Smooth muscle cell (in vitro differentiated cells): ENCODE measurements around the gene LEPROT. TPM values are rescaled to one million over a fixed set of nuclear protein-coding genes. Genes with fewer than 3 reads are reported as not detected.
"Not testable (repeated sequence)": the region's sequence is repeated elsewhere in the genome, so short reads cannot be mapped to it uniquely, and the experiment has no call there.

ENCODE experiments used
- DNase-seq: peaks from one replicate; lab custom pipeline; 2025; ENCODE audit not compliant: unreplicated experiment; lab: John Stamatoyannopoulos, UW
- H2AFZ ChIP-seq: fragments of 200-600 bp; sonication (generic); 2 replicates; pipeline ENCODE4 v1.6.0; 2016; ENCODE audit warnings: antibody characterized with exemption, low read depth, mild to moderate bottlenecking
- H3F3A ChIP-seq: fragments of 200-600 bp; sonication (generic); 2 replicates; pipeline ENCODE4 v1.6.0; 2017; ENCODE audit warnings: antibody characterized with exemption, low read depth
- H3K27ac ChIP-seq: fragments of 200-600 bp; sonication (generic); 2 replicates; pipeline ENCODE4 v1.5.1; 2016; ENCODE audit warnings: low read depth, mild to moderate bottlenecking
- H3K27me3 ChIP-seq: fragments of 200-600 bp; sonication (generic); 2 replicates; pipeline ENCODE4 v1.6.1; 2016; ENCODE audit warnings: low read depth, mild to moderate bottlenecking
- H3K36me3 ChIP-seq: fragments of 200-600 bp; sonication (generic); 2 replicates; pipeline ENCODE4 v1.5.1; 2016; ENCODE audit warnings: low read depth
- H3K4me1 ChIP-seq: fragments of 200-600 bp; sonication (generic); 2 replicates; pipeline ENCODE4 v1.5.1; 2016; ENCODE audit warnings: low read depth
- H3K4me2 ChIP-seq: fragments of 200-600 bp; sonication (generic); 2 replicates; pipeline ENCODE4 v1.6.0; 2016; ENCODE audit warnings: mild to moderate bottlenecking
- H3K4me3 ChIP-seq: fragments of 200-600 bp; sonication (generic); 2 replicates; pipeline ENCODE4 v1.5.1; 2016; ENCODE audit warnings: mild to moderate bottlenecking
- H3K79me2 ChIP-seq: fragments of 200-600 bp; sonication (generic); 2 replicates; pipeline ENCODE4 v1.6.0; 2016; ENCODE audit warnings: low read depth, mild to moderate bottlenecking
- H3K9ac ChIP-seq: fragments of 200-600 bp; sonication (generic); 2 replicates; pipeline ENCODE4 v1.6.0; 2016; ENCODE audit warnings: low read depth
- H3K9me3 ChIP-seq: fragments of 200-600 bp; sonication (generic); replicated peaks from 2 replicates; pipeline ENCODE4 v1.5.1; 2016; ENCODE audit warnings: low read depth
- H4K20me1 ChIP-seq: fragments of 200-600 bp; sonication (generic); 2 replicates; pipeline ENCODE4 v1.6.0; 2016; ENCODE audit warnings: low read depth
- WGBS: methylation state at CpG from one replicate; pipeline ENCODE4 v1.1.7; 2016; ENCODE audit warnings: low lambda C conversion rate; 5-methylcytosine and 5-hydroxymethylcytosine counted together
- polyA plus RNA-seq: library from polyadenylated mRNA; unstranded; fragments of >200 nt; fragmentation: Nextera tagmentation; extraction: Ambion mirVana; gene quantifications from 2 replicates; pipeline ENCODE4 v1.2.1, GENCODE V29; 2016
- total RNA-seq: library from RNA; depleted of rRNA; stranded (reverse); fragments of >200 nt; gene quantifications from 2 replicates; pipeline ENCODE4 v1.2.3, GENCODE V29; 2014
- TF ChIP-seq, protein P1 (sequence below): fragments of 200-600 bp; sonication (generic); IDR thresholded peaks from 2 replicates; pipeline ENCODE4 v1.5.1; 2017; ENCODE audit warnings: borderline replicate concordance, mild to moderate bottlenecking, antibody characterized with exemption; ENCODE audit not compliant: insufficient read depth, poor library complexity, severe bottlenecking

LEPROT gene
- total and polyA plus RNA-seq, 2 experiments from 2014 or later = 61.0 to 76.4 TPM

- TF ChIP-seq, protein P1, sequence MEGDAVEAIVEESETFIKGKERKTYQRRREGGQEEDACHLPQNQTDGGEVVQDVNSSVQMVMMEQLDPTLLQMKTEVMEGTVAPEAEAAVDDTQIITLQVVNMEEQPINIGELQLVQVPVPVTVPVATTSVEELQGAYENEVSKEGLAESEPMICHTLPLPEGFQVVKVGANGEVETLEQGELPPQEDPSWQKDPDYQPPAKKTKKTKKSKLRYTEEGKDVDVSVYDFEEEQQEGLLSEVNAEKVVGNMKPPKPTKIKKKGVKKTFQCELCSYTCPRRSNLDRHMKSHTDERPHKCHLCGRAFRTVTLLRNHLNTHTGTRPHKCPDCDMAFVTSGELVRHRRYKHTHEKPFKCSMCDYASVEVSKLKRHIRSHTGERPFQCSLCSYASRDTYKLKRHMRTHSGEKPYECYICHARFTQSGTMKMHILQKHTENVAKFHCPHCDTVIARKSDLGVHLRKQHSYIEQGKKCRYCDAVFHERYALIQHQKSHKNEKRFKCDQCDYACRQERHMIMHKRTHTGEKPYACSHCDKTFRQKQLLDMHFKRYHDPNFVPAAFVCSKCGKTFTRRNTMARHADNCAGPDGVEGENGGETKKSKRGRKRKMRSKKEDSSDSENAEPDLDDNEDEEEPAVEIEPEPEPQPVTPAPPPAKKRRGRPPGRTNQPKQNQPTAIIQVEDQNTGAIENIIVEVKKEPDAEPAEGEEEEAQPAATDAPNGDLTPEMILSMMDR = no peak
- DNase-seq = no peak
- H3F3A ChIP-seq = no peaks in the 10 kb centered on the region
- 89% methylated on average over 4 of the region's 4 CpGs for WGBS
- H3K4me2 ChIP-seq = no peak overlapping the region
- H3K9me3 ChIP-seq = no peaks in the 10 kb centered on the region
- H3K4me1 ChIP-seq = no peaks in the 10 kb centered on the region
- no peaks in the 10 kb centered on the region for H3K79me2 ChIP-seq
- H3K4me3 ChIP-seq = no peak overlapping the region
- no peaks in the 10 kb centered on the region for H3K27me3 ChIP-seq
- no peak overlapping the region for H2AFZ ChIP-seq
- no peak overlapping the region for H3K9ac ChIP-seq
- H3K36me3 ChIP-seq = no peaks in the 10 kb centered on the region
- no peaks in the 10 kb centered on the region for H4K20me1 ChIP-seq
- H3K27ac ChIP-seq = no peak overlapping the region
Measured at GRCh38 chr1:65377496-65378246, 42.8 kb upstream of the LEPROT start.

DNA sequence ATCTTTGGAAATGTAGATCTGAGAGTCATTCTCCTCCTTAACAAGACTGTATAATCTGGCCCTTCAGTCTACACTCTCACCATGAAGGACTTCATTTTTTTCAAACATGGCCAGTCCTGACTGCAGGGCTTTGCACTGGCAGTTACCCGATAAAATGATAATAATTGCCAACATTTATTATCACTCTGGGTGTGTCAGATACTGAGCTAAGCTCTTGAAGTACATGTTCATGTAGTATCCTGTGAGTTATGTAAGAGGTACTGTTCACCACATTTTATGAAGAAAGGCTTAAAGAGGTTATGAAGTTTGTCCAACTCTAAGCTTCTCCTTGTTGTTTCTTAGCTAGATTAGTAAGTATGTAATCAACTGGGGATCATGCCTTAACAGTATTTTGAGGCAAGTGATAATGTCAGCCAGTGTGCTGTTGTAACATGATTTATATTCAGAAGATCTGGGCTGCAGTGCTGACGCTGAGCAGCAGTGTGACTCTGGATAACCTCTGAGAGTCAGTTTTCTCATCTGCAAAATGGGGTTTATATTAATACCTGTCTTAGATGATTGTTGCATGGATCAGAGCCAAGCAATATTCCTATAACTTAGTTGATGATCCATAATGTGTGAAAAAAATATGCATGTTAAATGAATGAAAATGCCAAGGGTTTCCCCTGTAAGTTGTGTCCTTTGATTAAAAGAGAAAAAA, 42.1 kb upstream of the LEPROT start:
- H3K79me2 ChIP-seq = no peaks in the 10 kb centered on the region
- DNase-seq = no peak
- H2AFZ ChIP-seq = no peak overlapping the region
- 96% methylated on average over 2 of the region's 2 CpGs for WGBS
- no peak overlapping the region for H3K27ac ChIP-seq
- H4K20me1 ChIP-seq = no peaks in the 10 kb centered on the region
- H3K4me1 ChIP-seq = no peaks in the 10 kb centered on the region
- TF ChIP-seq, protein P1 = no peak
- H3K27me3 ChIP-seq = no peaks in the 10 kb centered on the region
- H3K9ac ChIP-seq = no peak overlapping the region
- H3K9me3 ChIP-seq = no peaks in the 10 kb centered on the region
- no peak overlapping the region for H3K4me2 ChIP-seq
- H3K4me3 ChIP-seq = no peak overlapping the region
- H3K36me3 ChIP-seq = no peaks in the 10 kb centered on the region
- no peaks in the 10 kb centered on the region for H3F3A ChIP-seq

- not testable (repeated sequence) for DNase-seq, H3F3A ChIP-seq, H3K4me3 ChIP-seq, H3K36me3 ChIP-seq, H3K9me3 ChIP-seq, H3K9ac ChIP-seq, H4K20me1 ChIP-seq, H3K27me3 ChIP-seq, H3K4me1 ChIP-seq, H3K27ac ChIP-seq, H2AFZ ChIP-seq, H3K4me2 ChIP-seq, H3K79me2 ChIP-seq
- WGBS = 95% methylated on average over 5 of the region's 5 CpGs
Measured at GRCh38 chr1:65384426-65384825, 36.0 kb upstream of the LEPROT start.

DNA sequence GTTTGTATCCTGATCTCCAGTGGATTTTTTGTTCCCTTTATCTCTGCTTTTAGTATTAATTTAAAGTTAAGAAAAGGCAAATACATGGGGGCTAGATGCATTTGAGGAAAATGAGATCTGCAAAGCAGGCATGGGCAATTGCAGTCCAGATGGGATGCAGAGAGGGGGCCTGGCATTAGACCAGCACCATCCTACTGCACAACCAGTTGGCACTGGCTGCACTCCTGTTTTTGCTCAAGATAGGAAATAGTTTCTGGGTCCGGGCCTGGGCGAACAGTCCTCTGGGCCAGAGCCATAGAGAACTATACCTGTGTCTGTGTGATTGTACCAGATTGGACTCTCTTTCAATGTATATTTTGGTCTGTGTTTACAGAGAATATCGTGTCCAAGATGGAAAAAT, 34.0 kb upstream of the LEPROT start:
- Histone ChIP-seq H3K4me3 (no peak overlapping the region), H3F3A (no peaks in the 10 kb centered on the region), H3K36me3 (no peaks in the 10 kb centered on the region), H4K20me1 (no peaks in the 10 kb centered on the region), H2AFZ (no peak overlapping the region), H3K79me2 (no peaks in the 10 kb centered on the region), H3K4me1 (no peaks in the 10 kb centered on the region), H3K27me3 (no peaks in the 10 kb centered on the region), H3K9ac (no peak overlapping the region), H3K4me2 (no peak overlapping the region), H3K27ac (no peak overlapping the region), H3K9me3 (no peaks in the 10 kb centered on the region)
- 93% methylated on average over 3 of the region's 3 CpGs for WGBS
- DNase-seq = no peak
- TF ChIP-seq, protein P1 = no peak
